CD4-positive, alpha-beta T cell treated with Interleukin-15 for 1 hour (primary cell): ENCODE results near the gene DNAJB11.

Source experiments
- DNase-seq: peaks from one replicate; pipeline ENCODE4 v3.0.0-alpha.2; 2020

The DNAJB11 gene

DNA sequence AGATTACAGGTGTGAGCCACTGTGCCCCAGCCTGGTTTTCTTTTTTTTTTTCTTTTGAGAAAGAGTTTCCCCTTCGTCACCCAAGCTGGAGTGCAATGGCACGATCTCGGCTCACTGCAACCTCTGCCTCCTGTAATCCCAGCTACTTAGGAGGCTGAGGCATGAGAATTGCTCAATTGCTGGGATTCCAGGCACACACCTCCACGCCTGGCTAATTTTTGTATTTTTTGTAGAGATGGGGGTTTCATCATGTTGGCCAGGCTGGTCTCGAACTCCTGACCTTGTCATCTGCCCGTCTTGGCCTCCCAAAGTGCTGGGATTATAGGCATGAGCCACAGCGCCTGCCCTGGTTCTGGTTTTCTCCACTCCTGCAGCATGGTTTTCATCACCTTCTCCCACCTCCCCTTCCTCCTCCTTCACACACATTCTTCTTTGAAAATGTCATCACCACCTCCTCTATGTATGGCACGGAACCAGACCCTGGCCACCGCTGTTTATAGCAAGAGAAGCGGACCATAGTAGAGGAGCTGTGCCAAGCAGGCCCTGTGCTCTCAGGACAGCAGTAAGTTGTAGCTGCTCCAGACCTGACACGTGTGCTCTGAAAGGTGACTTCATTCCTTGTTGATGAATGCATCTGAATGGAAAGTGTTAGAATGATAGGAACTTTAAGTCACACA lies 27.7 kb downstream of the DNAJB11 start:
- no peak for DNase-seq

DNA sequence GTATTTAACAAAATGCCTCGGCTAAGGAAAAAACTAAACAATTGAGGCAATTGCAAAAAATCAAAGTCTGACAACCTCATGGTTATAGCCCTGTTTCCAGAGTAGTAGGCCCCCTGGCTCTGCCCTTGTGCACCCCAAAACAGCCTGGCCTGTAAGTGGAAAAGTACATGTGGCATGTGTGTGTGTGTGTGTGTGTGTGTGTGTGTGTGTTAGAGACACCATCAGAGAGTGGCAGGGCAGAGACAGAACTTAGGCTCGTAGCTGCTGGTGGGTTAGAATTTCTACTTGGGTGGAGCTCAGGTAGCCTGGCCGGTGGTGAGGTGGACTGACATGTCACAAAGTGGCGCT lies 28.2 kb downstream of the DNAJB11 start:
- DNase-seq: no peak

DNA sequence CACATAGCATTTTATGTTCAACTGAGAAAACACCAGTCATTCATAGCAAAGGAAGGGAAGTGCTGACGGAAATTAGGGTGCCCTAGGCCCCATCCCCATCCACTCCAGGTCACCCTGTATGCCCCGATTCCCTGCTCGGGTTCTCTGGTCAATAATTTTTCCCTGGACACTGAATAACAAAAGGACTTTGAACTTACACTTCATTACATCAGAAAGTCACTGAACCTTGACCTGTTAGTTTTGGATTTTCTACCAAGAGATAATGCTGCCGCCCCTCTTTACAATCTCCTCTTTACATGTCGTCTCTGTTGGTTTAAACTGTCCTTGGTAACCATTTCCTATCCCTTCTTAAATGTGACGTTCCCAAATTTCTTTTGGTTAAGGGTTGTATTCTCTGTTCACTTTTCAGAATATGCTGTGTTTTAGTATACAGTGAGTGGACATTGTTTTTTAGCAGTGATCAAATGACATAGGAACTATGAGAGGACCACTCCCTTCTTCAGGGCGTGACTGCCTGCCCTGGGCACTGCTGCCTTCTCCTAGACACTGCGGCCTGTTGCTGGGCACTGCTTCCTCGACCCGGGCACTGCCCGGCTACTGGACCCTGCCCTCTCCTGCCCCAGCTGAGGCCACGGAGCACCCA lies 28.7 kb downstream of the DNAJB11 start:
- DNase-seq: no peak

DNA sequence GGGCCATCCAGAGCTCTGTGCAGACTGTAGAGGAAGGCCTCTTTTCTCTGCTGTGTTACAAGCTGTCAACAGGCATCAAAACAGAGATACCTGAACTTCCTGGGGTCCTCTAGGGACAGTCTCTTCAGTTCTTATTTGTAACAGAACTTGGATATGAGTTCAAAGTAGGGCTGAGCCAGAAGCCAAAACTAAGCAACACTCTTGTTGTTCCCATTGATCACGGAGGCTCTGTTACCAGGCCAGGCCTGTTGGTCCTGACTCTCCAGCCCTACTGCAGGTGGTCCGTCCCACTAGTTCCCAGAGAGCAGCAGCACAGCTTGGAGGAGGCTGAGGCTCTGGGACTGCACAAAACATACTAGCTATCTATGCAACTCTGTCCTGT lies 29.3 kb downstream of the DNAJB11 start:
- no peak for DNase-seq

DNA sequence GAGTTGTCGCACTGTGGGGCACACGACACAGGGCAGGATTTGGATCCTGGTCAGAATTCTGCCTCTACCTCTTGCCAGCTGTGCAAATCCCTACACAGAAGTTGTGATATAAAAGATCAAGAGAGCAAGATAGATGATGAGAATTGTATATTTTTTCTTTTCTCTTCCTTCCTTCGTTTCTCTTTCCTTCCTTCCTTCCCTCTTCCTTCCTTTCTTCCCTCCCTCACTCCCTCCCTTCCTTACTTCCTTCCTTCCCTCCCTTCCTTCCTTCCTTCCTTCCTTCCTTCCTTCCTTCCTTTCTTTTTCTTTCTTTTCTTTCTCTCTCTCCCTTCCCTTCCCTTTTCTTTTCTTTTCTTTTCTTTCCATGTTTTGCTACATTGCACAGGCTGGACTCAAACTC lies 30.4 kb downstream of the DNAJB11 start:
- no peak for DNase-seq

DNA sequence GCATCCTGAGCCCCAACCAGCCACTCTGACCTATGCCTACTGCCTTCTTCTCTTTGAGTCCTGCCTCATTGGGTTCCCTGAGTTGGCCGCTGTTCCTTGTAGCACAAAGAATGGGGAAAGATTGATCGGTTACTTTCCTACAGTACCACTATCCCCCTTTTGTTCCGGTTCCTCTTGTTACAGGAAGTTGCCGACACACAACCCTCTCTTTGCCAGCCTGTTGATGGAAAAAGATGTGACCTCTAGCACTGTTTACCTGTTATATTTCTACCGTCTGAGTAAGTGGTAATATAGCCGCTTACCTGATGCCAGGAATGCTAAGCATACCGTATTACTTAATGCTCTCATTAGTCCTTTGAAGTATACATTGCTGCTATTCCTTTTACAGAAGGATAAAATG lies 32.6 kb downstream of the DNAJB11 start:
- no peak for DNase-seq

DNA sequence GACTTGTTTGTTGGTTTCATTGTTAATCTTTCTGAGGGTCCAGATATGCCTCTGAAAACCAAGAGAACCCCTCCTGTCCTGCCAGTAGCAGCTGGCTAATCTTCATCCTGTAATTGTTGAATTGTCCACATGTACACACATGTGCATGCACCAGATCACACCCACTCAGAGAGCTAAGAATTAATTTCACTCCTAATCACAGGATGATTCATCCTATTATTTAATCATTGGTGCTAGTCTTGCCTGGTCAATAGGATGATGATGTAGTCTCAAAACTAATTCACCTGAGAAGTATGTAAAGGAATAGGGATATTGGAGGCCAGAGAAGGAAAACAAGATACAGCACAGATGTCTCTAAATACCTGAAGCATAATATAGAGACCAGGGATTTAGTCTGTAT lies 34.6 kb downstream of the DNAJB11 start:
- no peak for DNase-seq

DNA sequence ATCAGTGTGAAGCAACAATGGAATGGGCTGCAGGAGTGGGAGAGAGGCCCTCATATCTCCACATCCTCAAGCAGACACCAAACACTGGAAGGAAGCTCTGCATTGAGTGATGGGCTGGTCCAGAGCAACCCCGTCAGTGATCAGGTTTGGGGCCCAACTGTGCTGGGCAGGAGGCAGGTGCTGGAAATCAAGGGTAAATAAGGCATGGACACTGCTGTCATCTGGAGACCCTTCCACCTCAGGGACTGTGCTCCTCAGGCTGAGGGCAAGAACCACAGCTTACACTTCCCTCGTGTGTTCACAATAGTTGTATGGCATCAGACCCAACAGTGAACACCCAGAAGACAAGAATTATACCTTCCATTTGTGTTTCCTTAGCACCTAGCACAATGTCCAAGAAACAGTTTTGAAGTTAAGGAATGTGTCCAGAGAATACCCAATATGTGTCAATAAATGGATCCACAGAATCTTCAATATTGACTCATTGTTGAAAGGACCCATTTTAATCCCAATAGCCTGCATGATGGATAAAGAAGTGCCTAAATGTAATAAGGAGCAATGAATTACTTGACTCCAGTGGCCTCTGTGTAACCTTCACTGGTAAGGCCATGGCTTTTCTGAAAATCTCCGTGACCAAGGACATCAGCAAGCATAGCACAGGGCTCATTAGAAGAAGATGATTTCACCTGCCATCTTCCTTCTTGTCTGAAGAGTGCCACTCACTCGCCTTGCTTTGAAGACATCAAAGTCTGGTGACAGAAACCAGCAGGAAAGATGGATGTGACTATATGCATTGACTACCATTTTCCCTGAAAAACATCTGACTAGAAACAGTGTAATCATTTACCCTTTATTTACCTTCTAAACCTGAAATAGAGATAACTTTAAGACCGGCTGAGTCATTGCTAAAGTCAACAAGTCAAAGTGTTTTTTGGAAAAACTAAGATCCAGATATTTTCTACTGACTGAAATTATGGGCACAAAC lies 35.3 kb downstream of the DNAJB11 start:
- DNase-seq: no peak

DNA sequence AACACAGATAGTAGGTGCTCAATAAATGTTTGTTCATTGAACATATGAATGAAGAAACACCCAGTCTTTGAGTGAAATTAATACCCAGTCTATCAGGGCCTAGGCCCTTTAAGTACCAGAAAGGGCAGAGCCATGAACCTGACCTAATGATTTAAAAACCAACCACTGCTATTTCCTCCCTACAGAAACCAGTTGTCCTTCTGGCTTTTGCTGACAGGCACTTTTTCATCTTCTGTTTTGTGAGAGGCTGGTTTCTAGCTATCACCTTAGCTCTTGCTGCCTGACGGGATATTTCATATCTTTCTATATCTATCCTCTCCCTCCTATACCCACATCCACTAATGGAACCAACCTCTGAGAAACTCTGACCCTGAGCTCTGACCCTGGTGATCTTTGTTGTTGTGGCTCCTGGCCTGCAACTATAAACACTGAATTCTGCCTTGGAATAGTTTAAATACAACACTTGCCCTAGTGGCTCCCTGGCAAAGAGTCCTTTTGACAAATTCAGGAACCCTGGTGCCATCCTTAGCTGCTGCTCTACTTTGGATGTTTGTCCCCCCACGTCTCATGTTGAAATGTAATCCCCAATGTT lies 38.2 kb downstream of the DNAJB11 start:
- DNase-seq: no peak

DNA sequence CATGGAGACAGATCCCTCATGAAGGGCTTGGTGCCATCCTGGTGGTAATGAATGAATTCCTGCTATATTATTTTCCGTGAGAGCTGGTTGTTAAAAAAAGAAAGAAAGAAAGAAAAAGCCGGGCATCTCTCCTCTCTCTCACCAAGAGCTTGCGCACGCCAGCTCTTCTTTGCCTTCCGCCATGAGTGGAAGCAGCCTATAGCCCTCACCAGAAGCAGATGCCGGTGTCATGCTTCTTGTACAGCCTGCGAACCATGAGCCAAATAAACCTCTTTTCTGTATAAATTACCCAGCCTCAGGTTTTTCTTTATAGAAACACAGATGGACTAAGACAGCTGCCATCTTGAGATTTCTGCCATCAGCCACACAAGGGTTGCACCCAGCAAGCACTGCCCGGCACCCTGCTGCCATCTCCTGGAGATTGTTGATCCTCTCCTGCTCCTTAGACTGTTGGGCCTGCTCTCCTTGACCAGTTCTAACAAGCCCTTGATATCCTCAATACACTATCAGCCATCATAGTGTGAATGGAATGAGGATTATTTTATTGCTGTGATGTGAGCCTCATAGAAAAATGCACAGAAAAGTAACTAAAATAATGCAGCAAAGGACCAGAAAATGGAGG lies 38.8 kb downstream of the DNAJB11 start:
- DNase-seq: no peak

DNA sequence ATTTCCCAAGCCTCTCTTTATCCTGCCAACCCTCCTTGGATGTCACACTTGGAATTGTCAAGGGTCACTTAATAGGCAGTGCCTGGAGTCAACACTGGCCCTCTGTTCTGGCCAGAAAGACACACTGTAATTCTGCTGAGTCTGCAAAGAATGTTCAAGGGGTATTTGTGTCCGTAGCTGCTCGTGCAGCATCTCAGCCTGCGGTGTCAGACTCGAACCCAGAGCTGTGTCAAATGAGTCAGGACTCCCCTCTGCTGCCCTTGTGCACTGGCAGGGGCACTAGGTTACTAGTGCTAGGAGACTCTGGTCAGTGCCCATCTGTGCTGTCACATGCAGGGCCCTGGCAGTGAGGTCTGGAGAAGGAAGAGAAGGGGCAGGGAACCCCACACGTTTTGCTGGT lies 41.5 kb downstream of the DNAJB11 start:
- no peak for DNase-seq

DNA sequence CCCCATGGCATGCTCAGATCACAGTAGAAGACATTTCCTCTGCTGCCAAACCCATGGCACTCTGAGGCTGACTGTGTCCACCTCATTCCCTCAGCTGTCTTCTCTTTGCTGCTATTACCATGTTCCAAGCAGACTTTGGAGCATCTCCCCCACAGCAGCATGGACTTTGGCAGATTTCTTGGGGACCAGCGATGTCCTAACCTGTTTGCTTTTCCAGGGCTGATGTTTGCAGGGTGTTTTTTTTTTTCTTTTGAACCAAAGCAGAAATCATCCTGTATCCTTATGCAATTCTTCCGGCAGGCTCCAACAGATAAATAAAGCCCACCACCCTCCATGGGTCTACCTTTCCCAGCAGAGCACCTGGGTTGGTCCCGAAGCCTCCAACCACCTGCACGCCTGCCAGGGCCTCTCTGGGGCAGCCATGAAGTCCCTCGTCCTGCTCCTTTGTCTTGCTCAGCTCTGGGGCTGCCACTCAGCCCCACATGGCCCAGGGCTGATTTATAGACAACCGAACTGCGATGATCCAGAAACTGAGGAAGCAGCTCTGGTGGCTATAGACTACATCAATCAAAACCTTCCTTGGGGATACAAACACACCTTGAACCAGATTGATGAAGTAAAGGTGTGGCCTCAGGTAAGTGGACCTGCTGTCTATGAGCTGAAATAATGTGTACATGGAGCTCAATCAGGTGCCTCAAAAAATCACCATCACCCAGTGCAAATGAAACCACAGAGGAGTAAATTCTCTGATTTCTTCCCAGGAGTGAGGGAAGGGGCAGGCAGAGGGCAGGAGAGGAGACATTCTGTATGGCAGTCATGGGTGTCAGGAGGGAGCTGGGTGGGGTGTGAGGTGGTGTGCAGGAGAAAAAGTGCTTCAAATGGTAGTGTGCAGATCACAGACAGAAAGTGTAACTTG lies 42.5 kb downstream of the DNAJB11 start, which contains the start of gene AHSG:
Gene AHSG, plus strand, starts transcription at position 340 of the 916 bp plus-strand sequence. Its CDS starts 82 bp downstream, at position 422.
- no peak for DNase-seq

DNA sequence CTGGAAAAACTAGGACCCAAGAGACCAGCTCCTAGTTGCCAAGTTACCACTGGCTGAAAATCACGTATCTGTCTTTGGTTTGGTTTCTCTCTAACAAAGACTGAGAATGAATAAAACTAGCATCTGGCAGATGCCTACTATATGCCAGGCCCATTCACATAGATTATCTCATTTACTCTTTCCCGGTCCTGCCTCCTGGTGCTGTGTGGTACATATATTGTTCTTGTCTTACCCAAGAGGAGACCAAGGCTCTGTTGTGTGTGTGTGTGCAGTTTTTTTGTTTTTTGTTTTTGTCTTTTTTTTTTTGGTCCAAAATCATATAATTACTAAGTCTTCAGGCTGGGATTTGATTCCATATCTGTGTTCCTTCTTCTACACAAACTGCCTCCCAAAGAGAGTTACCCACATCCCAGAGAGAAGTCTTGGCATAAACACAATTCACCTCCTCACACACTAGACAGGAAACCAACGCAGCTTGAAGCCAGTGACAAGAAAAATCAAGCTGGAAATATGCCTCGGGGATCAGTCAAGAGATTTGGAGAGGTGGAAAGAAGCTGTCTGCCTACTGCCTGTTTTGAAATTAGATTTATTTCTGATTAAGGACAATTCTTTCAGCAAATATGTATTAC lies 43.2 kb downstream of the DNAJB11 start:
- no peak for DNase-seq

DNA sequence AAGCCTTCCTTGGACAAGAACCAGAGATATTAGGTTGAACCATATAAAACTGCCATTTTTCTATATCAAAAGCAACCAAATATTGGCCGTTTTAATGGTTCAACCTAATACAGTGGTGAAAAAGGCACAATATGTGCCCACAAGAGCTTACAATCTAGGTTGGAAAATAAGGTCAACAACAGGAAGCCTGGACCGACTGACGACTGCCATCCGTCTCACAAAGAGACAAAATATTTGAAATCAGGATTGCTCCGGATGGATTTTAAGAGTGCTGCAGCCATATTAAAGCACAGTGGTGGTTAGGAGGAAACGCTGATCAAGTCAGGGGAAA lies 43.7 kb downstream of the DNAJB11 start:
- DNase-seq: no peak

DNA sequence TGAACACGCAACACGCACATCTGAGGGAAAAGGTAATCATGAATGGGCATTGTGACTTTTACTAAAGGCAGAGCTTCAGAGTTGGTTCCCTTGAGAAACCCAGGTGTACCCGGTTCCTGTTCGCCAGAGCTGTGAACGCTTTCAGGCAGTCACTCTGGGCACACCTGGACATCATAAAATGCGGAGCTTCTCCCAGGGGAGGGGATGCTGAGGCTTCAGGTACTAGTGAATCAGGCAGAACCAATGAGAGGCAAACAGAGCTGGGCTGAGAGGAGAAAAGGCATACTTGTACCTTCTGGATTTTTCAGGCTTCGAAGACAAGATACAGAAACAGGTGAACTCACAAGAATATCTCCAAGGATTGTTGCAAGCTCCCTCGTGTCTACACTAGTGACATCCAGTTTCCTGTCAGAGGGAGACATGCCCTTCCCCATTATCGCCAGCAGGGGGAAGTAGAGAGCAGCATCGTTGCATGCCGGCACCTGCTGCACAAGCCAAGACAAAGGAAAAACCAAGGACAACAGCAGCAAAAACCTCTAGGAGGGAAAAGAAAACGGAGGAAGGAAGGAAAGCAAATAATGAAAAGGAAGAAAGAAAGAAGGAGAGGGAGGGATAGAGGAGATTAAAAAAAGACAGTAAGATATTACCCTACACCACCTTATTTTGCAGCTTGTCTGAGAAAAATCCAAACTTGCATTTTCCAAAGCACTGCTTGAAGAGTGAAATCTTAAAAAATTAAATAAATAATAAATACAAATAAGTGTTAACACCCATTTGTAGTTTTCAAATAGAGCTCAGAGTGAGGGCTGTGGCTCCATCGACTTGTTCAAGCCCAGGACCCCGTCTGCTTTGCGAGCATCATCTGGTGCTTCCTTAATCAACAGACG lies 44.3 kb downstream of the DNAJB11 start:
- peak; percentile 66 for DNase-seq

DNA sequence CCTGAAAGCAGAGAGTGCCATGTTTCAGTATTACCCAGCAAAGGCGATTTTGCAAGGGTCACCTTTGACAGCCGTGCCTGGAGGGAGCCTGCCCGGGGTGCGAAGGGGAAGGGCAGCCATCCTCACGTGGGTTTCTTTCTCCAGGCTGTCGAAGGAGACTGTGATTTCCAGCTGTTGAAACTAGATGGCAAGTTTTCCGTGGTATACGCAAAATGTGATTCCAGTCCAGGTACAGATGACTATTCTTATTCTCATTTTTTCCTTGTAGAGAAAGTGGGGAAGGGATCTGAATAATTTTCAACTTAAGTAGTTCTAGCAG lies 45.7 kb downstream of the DNAJB11 start:
- DNase-seq: no peak

DNA sequence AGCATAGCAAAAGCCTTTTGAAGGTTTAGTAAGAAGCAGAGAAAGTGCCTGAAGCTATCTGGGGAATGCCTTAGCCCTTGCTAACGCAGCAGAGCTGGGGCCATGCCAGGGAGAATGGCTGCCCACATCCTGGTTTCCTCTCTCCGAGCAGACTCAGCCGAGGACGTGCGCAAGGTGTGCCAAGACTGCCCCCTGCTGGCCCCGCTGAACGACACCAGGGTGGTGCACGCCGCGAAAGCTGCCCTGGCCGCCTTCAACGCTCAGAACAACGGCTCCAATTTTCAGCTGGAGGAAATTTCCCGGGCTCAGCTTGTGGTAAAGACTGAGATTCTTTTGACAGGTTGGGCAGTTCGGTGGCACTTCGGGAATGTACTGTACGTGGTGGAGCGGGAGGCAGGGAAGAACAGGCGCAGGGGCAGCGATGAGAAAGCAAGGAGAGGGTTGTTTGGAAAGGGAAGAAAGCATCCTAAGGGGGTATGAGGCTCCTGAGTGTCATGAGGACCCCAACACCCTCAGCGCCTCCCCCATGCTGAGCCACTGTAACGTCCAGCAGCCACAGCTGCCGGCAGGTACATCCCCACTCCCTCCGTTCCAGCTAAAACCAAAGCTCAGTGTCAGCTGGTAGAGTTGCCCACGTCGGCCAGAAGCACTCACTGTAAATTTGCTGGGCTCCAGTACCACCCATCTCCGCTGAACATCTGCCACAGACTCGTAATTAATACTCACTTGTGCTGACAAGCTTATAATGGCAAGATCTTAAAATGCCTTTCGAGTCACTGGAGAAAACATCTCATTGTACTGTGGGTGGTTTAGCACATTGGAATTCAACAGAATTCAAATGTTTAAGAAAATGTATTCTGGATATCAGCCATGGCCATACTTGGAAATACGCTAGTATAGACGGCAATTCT lies 46.8 kb downstream of the DNAJB11 start:
- peak; percentile 83 for DNase-seq

DNA sequence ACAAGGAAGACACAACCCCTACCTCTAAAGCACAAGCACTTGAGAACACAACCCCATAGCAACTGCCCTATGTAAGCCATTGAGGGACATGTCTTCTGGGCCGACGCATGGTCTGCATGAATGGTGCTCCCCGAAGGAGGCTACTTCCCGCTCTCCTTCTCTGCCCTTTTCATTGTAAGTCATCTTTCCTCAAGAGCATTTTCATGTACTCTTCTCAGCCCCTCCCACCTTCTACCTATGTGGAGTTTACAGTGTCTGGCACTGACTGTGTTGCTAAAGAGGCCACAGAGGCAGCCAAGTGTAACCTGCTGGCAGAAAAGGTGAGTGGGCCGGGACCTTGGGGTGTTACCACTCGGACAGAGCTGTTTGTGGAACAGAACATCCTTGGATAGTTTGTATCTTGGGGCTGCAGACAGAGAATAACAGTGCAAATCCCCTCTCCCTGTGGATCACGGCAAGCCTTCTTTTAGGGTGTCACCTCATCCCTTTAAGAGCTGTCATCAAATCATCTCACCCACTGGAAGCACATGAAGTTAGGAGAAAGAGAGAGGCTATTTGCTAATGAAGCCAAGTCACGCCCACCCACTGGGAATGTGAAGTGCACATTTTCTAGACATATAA lies 47.9 kb downstream of the DNAJB11 start:
- no peak for DNase-seq

DNA sequence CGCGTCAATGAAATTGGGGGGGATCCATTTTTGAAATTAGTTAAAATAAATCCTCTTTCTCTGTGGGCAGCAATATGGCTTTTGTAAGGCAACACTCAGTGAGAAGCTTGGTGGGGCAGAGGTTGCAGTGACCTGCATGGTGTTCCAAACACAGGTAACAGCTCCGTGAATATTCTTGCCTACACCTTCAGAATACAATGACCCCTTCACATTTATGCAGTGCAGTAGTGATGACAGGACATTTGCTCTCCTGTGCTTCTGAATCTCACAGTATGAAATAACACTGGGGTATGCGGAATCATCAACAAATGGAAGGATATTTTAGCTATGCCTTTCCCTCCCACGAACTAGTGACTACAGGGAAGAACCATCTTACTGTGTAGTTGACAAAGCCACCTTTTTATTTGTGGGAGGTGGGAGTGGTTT lies 49.3 kb downstream of the DNAJB11 start:
- DNase-seq: no peak
